ENCODE results near the gene PCSK7.

GRCh38 chr11:117201658-117202305 lies 30.1 kb downstream of the PCSK7 start:
- no peak for TF ChIP-seq CTCF (IDR thresholded peaks at IDR 0.05; ENCODE audit: extremely low read depth in 1 of 2, insufficient read depth in 1 of 2, low read depth in 1 of 2, low read length in 2 of 2)
- TF ChIP-seq POLR2AphosphoS5 (IDR thresholded peaks at IDR 0.05; ENCODE audit: insufficient read depth, low read depth, low read length): no peak
- TF ChIP-seq EZH2 (IDR thresholded peaks at IDR 0.05; ENCODE audit: borderline replicate concordance, low read depth, low read length, severe bottlenecking): no peak
- TF ChIP-seq JUN (IDR thresholded peaks at IDR 0.05; ENCODE audit: borderline replicate concordance, insufficient read depth, insufficient read length, low read depth): no peak
